ENCODE results near the gene CAMK2D.

Gene CAMK2D

GRCh38 chr4:113604955-113605354, 156.6 kb downstream of the CAMK2D start:
- DNase-seq (ENCODE audit: low read depth in 2 of 2): no peak

- no peak for DNase-seq (ENCODE audit: low read depth in 2 of 2)
Measured at GRCh38 chr4:113603911-113604310, 157.6 kb downstream of the CAMK2D start.

- no peak for DNase-seq (ENCODE audit: low read depth in 2 of 2)
Measured at GRCh38 chr4:113602646-113603228, 158.8 kb downstream of the CAMK2D start.

GRCh38 chr4:113601636-113602035, 159.9 kb downstream of the CAMK2D start:
- no peak for DNase-seq (ENCODE audit: low read depth in 2 of 2)

GRCh38 chr4:113596396-113596795, 165.1 kb downstream of the CAMK2D start:
- DNase-seq (ENCODE audit: low read depth in 2 of 2): no peak

GRCh38 chr4:113594231-113594556, 167.3 kb downstream of the CAMK2D start:
- no peak for DNase-seq (ENCODE audit: low read depth in 2 of 2)

- no peak for DNase-seq (ENCODE audit: low read depth in 2 of 2)
Measured at GRCh38 chr4:113593400-113594230, 167.9 kb downstream of the CAMK2D start.

- DNase-seq (ENCODE audit: low read depth in 2 of 2): no peak
Measured at GRCh38 chr4:113591982-113592381, 169.6 kb downstream of the CAMK2D start.

GRCh38 chr4:113588895-113589668, 172.5 kb downstream of the CAMK2D start:
- no peak for DNase-seq (ENCODE audit: low read depth in 2 of 2)

GRCh38 chr4:113587640-113588275, 173.8 kb downstream of the CAMK2D start:
- DNase-seq (ENCODE audit: low read depth in 2 of 2): no peak

- no peak for DNase-seq (ENCODE audit: low read depth in 2 of 2)
Measured at GRCh38 chr4:113587156-113587555, 174.4 kb downstream of the CAMK2D start.

- DNase-seq (ENCODE audit: low read depth in 2 of 2): no peak
Measured at GRCh38 chr4:113586072-113586471, 175.5 kb downstream of the CAMK2D start.

GRCh38 chr4:113584407-113585150, 177.0 kb downstream of the CAMK2D start:
- no peak for DNase-seq (ENCODE audit: low read depth in 2 of 2)

GRCh38 chr4:113582737-113583136, 178.8 kb downstream of the CAMK2D start:
- DNase-seq (ENCODE audit: low read depth in 2 of 2): no peak

GRCh38 chr4:113579360-113579759, 182.2 kb downstream of the CAMK2D start:
- DNase-seq (ENCODE audit: low read depth in 2 of 2): no peak

GRCh38 chr4:113576947-113577678, 184.4 kb downstream of the CAMK2D start:
- no peak for DNase-seq (ENCODE audit: low read depth in 2 of 2)

GRCh38 chr4:113575401-113575800, 186.1 kb downstream of the CAMK2D start:
- DNase-seq (ENCODE audit: low read depth in 2 of 2): no peak

GRCh38 chr4:113574636-113575103, 186.9 kb downstream of the CAMK2D start:
- no peak for DNase-seq (ENCODE audit: low read depth in 2 of 2)

- DNase-seq (ENCODE audit: low read depth in 2 of 2): no peak
Measured at GRCh38 chr4:113572620-113573019, 188.9 kb downstream of the CAMK2D start.

GRCh38 chr4:113566015-113566795, 195.3 kb downstream of the CAMK2D start:
- no peak for DNase-seq (ENCODE audit: low read depth in 2 of 2)

Data from activated CD8-positive, alpha-beta memory T cell treated with anti-CD3 and anti-CD28 coated beads for 4 hours (primary cell).